ENCODE results near the gene TRIM64C. TPM values are rescaled to one million over a fixed set of nuclear protein-coding genes. Genes with fewer than 3 reads are reported as not detected.
"Not testable (repeated sequence)": the region's sequence is repeated elsewhere in the genome, so short reads cannot be mapped to it uniquely, and the experiment has no call there.

The TRIM64C gene, protein sequence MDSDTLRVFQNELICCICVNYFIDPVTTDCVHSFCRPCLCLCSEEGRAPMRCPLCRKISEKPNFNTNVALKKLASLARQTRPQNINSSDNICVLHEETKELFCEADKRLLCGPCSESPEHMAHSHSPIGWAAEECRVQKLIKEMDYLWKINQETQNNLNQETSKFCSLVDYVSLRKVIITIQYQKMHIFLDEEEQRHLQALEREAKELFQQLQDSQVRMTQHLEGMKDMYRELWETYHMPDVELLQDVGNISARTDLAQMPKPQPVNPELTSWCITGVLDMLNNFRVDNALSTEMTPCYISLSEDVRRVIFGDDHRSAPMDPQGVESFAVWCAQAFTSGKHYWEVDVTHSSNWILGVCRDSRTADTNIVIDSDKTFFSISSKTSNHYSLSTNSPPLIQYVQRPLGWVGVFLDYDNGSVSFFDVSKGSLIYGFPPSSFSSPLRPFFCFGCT
- total RNA-seq: not detected

GRCh38 chr11:49059012-49059411, at the start of gene TRIM64C:
Gene TRIM64C (minus strand): TSS chr11:49059112. CDS start chr11:49059112, 0 bp downstream.
- DNase-seq (ENCODE audit: low spot score): not testable (repeated sequence)

DNA sequence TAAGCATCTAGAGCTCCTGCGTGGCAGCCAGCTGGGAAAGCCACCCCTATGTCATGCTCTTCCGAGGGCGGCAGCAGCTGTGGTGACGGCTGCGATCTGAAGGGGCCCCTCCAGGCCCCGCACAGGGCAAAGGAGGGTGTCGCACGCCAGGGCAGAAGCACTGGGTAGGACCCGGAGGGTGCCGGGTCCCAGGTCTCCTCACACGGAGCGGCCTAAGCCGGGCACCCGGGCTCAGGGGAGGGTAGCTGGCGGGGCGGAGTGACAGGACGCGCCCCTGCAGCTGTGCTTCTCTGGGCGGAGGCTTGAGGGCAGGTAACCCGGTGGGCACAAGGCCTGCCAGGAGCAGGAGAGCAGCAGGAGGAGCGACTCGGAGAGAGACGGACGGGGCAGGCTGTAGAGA, 43.4 kb upstream of the TRIM64C start:
- not testable (repeated sequence) for DNase-seq (ENCODE audit: low spot score)

DNA sequence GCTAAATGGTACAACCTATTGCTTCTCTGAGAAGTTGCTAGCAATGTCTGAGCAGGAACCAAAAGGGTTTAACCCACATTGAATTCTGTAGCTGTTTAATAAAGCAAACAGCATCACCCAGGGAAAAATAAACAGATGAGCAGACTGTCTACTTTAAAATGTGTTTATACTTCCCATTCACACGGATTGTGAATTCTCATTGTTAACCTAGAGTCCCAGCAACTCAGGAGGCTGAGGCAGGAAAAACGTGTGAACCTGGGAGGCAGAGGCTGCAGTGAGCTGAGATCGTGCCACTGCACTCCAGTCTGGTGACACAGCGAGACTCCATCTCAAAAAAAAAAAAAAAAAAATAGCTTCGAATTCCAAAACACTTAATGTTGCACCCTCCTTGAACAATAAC, 11.0 kb upstream of the TRIM64C start:
- not testable (repeated sequence) for DNase-seq (ENCODE audit: low spot score)

- not testable (repeated sequence) for DNase-seq (ENCODE audit: low spot score)
Observed at GRCh38 chr11:49049821-49050220, 9.1 kb downstream of the TRIM64C start.

DNA sequence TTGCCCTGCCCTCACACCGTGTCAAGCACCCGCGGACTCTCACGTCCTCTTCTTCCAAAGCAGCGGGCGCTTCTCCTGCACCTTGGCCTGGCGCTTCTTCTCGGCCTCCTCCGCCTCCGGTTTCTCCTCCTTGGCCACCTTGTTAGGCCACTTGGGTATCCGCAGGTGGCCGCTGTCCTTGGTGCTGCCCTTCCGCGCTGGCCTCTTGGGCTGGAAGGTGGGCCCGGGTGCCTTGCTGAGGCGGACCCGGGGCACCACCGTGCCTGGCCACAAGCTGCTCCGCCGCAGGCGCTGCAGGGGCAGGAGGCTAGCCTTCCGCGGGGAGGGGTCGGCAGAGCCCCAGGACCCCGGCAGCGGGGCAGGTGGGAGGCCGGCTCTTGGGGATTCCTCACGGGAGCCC, 10.7 kb downstream of the TRIM64C start:
- not testable (repeated sequence) for DNase-seq (ENCODE audit: low spot score)

GRCh38 chr11:49028523-49028922, 30.4 kb downstream of the TRIM64C start, which contains the start of gene TRIM49B:
Gene TRIM49B (plus strand): TSS chr11:49028823. CDS start chr11:49031600, 2,777 bp downstream.
- not testable (repeated sequence) for DNase-seq (ENCODE audit: low spot score)

Other genes starting within 250 kb of the TRIM64C start
- gene TRIM51G, start 75.2 kb downstream of the TRIM64C start, total RNA-seq: not detected
- gene TRIM49B, start 30.3 kb downstream of the TRIM64C start, total RNA-seq: not detected
- gene FOLH1, start 149.5 kb upstream of the TRIM64C start, total RNA-seq: 0.65 TPM